HG03280 (cell line): ENCODE measurements around the gene RAB11FIP4.

ENCODE experiments used
- ATAC-seq: cut with Tn5 transposase; IDR thresholded peaks from one replicate; pipeline ENCODE4 v1.9.1; 2021; ENCODE audit warnings: mild to moderate bottlenecking, moderate library complexity; ENCODE audit not compliant: unreplicated experiment

Gene RAB11FIP4

DNA sequence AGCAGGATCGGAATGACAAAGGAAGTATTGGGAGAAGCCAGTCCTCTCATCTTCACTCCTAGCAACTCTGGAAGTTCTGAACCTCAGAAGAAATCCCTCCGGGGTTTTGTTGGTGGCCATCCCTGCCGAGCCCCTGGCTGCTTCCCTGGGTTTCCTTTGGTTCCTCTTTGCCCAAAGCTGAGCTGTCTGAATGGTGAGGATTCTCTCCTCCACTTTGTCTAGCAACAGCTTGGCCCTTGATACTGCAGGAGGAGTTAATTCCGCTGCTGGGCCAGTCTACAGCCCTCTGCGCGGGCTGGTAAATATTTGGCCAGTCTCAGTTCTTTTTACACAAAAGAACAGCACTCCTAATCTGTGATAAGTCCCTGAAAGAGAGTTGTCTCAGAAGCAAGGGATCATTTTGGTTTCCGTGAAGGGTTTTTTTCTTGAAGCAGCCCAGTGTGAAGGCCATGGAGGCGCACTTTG, 170.9 kb downstream of the RAB11FIP4 start:
- ATAC-seq, result no peak

DNA sequence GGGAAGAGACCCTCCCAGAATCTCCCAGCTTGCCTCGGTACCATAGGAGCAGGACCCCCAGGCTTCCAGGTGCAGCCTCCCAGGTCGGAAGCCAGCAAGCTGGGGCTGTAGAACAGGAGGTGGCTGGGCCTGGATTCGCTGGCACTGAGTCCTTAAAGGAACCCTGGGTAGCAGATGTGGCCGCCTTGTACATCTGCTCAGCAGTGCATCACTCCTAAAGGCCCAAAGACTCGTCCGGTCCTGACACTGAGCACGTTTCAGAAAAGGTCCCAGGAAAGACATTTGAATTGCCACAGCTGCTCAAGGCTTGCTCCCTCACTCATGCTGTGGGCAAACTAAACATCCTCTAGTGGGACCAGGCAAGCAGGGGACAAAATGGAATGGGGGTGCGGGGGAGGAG, 172.8 kb downstream of the RAB11FIP4 start:
- ATAC-seq, result no peak

DNA sequence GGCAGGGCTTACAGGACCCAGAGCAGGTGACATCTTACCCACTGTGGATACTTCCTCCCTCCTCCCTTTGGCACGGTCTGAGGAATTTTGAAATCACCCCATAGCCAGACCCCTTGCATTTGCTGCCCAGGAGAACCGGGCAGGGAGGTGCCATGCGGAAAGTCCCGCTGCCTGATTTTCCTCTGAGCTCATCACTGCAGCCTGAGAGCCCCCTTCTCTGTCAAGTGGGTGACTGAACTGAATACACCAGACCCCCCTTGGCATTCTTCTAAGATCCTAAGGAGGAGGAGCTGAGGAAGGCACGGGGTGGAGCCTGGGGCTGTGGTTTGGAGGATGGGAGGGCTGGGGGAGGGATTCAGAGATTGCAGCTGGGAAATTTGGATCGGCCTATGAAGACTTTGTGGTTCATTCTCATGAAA, 173.4 kb downstream of the RAB11FIP4 start:
- ATAC-seq, result no peak

DNA sequence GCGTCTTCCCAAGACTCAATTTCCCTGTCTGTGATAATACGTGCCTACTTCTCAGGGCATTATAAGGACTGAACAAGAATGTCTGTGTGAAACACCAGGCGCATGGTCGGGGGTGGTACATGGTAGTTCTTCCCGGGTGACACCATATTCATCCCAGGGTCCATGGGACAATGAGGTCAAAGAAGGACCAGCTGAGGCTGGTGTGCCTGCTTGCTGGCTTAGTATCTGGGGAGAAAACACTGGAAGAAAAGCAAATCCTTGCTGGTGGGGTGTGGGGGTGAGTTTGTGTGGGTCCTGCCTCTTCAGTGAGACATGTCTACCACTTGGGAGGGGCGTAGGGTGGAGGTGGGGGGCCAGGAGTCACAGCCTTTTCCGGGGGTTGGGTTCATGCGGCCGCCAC, 174.2 kb downstream of the RAB11FIP4 start:
- ATAC-seq, result no peak

DNA sequence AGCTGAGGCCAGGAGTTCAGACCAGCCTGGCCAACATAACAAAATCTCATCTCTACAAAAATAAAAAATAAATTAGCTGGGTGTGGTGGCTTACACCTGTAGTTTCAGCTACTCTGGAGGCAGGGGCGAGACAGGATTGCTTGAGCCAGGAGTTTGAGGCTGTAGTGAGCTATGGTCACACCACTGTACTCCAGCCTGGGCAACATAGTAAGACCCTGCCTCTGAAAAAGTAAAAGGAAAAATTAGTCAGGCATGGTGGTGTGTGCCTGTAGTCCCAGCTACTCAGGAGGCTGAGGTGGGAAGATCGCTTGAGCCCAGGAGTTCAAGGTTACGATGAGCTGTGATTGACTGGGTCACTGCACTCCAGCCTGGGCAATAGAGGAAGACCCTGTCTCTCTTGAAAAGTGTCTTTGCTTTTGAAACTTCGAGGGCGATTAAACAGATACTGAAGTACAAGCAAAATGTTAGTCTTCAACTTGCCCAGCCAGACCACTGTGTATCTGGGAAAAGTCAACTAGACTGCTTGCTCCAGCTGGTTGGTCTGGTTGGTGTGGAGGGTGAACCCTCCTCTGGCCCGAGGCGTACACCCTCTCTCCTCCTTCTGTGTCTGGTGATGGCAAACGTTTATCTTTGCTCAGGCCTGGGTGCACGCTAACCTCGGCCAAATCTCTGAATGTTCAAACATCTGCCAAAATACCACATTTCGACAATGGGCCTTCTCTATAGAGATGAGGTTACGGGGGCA, 174.9 kb downstream of the RAB11FIP4 start:
- no peak for ATAC-seq

DNA sequence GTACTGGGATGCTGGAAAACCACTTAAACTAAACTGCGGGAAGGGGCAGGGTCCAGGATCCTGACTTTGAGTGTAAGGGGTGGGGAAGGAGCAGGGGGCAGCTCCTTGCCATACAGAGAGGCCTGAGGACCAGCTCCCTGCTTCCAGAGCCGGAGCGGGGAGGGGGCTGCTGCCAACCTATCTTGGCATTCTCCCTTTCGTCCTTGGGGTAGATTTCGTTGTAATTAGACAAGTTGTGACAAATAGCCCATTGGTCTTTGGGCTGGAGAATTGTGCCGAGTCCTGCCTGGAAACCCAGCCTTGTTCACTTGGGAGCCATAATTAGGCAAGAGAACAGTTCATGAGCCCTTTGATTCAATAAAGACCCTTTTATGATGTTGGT, 175.5 kb downstream of the RAB11FIP4 start:
- no peak for ATAC-seq

DNA sequence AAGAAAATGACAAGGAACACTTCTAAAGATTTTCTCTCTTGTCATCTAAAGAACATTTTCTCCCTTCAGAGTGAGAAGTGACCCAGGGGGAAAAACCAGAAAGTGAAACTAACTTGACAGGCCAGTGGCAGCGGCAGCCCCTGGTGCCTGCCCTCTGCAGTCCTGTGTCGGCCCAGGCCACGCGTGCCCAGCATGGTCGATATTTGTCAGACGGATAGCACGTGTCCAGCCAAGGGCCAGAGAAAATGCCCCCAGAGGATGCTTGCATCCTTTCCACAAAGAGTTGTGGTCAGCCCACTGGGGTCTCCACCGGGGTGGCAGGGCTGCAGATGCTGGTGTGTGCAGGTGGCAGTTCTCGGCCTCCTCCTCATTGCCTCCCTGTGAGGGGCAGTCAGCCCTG, 176.6 kb downstream of the RAB11FIP4 start:
- no peak for ATAC-seq

DNA sequence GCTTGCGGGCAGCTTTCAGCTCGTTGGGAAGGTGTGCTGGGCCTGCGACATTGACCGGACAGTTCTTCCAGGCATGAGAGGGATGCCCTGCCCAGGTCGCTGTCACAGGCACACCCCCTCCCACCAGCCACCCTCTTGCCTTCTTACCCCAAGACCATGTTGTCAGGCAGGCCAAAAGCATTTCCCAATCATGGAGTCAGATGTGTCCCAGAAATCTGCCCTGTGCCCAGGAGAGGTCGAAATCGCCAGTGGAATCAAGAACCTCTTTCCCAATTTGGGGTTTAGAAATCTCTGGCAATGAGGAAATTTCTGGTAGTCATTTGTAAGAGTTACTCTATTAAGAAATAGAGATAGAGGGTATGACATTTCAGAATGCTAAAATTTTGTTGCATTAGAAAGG, 177.1 kb downstream of the RAB11FIP4 start:
- no peak for ATAC-seq

DNA sequence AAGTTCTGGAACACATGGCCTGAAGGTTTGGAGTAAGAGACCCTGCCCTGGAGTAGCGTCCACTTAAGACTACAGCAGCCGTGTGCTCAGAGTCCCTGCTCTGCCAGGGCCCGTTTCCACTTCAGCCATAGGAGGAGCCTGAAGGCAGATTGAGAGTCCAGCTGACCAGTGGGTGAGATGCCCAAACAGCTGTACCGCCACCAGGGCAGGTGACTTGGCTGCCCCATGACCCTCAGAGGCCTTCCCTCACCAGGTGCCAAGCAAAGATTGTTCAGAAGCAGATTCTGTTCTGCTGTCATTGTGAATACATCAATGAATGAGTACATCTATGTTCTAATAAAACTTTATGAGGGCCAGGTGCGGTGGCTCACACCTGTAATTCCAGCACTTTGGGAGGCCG, 178.8 kb downstream of the RAB11FIP4 start:
- ATAC-seq, result no peak

DNA sequence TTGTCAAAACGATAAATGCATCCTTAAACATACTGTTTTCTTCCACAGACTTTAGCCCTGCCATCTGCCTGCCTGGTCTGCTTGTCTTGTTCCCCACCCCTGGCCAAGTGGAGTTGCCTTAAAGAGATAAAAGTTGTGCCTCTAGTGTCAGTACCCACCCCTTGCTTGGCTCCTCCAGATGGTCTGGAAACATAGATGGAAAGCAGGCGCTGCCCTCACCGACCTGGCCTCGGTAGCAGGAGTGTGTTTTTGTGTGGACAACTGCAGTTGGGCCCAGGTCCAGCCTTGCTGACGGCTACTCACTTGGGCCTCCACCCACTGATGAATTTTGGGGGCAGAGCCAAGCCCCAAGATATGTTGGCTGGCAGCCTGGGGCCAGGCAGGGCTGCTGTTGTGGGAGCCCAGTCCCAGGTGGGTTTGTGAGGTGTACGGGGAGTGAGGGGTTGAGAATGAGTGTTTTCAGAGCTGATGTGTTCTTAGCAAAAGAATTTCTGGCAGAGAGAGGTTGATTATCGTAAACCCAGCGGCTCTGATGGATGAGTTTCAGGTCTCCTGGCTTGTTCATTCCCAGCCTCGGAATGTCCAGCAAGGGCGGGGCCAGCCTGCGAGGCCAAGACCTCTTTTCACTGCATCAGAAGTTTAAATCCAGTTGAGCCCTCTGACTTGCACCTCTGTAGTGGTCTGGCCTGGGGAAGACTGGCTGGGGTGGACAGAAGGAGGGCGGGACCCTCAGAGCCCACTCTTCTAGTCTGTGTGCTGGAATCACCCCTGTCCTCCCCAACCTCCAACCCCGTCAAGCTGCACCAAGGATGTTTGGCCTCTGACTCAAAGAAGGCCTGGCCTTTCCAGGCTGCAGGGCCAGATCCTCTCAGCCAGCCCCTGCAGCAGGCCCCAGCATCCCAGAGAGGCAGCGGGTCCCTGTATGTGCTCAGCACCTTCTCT, 179.7 kb downstream of the RAB11FIP4 start:
- no peak for ATAC-seq

DNA sequence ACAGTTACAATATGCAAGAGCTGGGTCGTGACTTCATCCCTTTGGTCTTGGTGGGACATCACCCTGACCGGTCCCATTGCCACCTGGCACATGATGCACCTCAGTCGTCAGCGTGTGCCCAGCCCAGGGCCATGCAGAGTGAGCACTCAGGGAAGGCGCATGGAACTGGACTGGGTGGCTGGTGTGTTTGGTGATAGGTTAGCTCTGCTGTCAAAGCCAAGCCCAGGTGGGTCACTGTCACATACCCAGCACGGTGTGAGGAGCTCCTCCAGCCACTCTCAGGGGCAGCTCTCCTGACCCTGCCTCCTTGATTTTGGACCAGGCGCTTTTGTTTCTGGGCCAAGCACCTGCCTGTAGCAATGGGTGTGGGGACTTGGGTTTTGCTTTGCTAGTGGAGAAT, 180.9 kb downstream of the RAB11FIP4 start:
- ATAC-seq, result no peak

DNA sequence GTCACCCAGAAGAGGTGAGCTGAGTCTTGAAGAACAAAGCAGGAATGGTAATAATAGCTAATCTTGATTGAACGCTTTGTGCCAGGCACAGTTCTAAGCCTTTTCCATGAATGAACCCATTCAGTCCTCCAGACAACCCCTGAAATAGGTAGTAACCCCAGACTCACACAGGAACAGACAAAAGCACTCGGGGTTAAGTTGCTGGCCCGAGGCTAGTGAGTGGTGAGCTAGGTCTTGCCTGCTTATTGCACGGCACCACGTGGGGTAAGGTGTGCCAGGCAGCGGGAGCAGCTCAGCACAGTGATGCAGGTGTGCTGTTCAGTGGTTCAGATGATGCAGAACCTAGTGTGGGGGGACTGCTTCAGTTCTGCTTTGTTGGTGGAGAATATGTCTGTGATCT, 181.6 kb downstream of the RAB11FIP4 start:
- no peak for ATAC-seq

DNA sequence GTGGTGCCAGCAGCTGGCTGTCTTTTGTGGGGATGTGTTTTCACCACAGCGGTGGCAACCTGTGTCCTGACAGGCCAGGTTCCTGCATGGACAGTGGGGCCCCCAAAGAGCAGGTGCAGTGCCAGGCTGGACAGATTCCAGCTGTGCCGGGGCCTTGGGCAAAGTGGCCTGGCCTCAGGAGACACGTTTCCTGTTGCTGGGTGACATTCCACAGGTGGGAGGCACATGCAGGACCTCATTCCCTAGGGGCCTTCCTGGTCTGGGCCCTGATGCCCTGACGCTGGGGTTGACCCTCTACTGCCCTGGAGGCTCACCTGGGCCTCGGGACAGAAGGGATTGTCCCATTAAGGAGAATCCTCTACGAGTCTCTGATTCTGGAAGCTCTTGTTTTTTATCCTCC, 182.4 kb downstream of the RAB11FIP4 start:
- no peak for ATAC-seq

DNA sequence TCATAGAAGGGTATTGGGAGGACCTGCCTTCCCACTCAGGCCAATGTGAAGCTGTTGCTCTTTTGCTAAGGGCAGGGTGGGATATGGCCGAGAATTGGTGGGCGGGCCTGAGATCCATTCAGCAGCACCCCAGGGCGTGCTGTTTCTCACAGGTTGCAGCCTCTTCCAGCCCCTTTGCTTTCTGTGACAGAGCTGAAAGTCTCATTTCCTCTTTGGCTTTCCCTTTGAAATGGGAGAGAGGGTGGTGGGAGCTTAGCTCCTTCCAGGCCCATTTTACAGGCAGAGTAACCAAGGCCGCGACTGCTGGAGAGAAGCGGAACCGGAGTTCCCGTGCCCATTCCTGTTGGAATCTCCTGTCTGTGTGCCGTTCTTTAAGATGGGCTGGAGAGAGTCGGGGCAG, 183.0 kb downstream of the RAB11FIP4 start:
- no peak for ATAC-seq

DNA sequence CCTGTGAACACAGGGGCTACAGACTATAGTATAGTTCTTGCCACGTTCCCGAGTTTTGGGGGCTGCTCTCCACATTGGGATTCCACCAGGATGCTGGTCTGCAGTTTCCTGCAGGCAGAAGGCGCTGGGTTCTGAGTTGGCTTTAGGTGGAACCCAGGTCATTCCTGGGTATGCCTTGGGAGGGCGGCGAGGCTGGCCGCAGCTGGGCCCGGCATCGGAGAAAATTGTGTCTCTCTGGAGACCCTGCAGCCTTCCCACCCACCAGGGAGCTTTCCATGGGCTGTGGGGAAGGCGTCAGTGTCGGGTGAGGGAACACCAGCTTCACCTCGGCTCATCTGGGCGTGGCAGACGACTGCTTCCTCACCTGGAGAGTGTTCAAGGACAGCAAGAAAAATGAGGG, 183.6 kb downstream of the RAB11FIP4 start:
- ATAC-seq, result no peak

DNA sequence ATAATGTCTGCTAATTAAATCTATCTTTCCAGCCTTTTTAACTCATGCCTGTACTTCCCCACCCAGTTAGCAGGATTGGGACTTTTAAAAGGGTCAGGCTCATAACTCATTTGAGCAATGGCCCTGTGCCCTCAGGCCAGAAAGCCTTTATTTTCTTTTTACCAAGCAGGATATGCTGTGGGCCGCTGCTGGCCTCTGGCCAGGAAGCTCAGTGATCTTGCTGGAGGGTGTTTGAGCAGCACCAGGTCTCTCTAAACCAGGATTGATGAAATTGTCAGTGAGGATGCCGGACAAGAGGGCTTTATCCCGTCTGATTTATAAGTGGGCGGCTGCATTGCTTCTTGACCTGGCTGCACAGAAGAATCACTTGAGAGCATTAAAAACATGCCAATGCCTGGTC, 187.8 kb downstream of the RAB11FIP4 start:
- ATAC-seq, result no peak

DNA sequence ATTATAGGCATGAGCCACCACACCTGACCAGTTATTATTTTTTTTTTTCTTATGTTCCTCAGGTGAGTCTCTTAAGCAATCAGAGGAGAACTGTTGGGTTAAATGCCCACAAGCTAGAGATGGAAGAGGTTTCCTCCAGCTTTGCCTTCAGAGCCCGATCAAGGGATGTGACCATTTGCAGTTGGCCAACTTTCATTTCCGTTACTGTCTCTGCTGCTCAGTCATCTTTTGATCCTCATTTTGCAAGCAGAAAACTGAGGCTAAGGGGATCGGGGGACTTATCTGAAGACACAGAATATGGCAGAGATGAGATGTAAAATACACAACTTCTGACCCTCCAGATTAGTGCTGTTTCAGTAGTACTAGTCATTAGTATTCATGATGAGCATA, 188.8 kb downstream of the RAB11FIP4 start:
- ATAC-seq, result no peak

DNA sequence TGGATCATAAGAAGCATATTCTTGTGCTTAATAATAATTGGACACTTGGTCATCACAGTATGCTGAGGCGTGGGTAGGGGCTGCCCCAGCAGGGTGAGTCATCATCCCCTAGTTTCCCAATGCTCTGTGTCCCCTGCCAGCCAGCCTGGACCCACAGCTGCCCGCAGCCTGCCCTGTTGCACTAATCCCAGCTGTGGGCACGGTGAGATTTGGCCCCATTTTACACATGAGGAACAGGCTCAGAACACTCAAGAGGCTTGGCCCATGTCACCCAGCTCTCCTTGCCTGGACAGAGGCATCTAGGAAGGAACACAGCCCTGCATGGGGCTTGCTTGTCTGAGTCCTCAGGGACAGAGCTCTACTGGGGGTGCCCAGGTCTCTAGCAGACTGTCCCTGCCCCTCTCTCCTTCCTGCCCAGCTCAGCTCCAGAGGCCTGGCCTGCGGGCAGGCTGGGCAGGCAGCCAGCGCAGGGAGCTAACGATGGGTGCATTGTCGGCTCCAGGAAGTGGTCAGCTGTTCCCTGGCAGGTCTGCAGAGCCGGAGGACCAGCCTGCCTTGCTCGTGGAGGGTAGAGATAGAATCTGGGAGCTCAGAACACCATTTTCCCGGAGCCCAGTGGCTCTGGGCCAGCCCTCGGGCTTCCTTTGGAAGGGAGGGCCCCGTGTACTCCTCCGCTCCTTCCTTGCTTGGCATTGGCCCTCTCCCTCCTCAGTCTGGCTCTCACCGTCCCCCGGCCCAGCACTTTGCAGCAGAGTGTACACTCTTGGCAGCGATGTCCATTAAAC, 189.4 kb downstream of the RAB11FIP4 start:
- ATAC-seq, result no peak

DNA sequence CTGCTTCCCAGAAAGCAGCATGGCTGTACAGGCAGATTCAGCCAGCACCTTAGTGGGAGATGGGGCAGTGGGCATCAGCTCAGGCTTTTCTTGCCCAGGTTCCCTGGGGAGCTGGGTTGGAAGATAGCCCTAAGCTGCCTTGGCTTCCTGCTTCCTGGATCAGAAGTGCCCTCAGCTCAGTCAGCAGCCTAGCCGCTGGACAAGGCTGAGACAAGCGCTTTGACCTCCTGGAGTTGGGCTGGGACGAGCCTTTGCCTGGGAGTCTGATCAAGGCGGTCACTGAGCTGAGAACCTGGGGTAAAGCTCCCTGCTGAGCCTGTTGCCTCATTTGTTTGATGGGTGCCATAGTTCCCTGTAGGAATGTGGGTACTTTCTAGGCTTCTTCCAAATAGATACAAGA, 190.0 kb downstream of the RAB11FIP4 start:
- ATAC-seq, result no peak

DNA sequence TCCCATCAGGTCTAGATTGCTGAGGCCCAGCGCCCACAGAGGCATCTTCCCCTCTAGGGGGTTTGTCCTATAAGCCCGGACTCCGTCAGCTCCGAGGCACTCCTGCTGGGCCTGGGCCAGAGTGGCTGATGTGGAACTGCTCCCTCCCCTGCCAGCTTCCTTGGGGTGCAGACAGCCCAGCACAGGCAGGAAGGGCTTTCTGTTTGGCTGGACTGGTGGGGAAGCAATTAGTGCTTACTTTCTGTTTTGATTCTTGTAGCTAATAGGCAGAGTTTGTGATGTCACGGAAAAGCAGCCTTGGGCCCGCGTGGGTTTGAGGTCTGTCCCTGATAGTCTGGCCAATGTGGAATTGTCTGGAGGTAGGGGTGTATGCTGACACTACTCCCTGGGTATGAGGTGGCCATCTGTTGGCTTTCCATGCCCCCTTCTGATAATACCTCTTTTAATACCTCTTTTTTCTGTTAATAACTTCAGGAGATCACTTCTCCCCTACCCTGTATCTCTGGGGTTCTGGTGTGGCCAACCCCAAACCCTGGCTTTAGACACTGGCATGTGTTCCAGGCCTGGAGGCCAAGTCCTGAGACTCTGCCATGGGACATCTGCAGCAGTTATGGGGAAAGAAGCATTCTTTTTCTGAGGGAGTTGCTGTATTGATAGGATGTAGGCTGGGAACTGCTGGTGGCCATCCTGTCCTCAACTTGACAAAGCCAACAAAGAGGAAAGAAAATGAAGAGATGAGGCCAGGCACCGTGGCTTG, 190.9 kb downstream of the RAB11FIP4 start:
- no peak for ATAC-seq
